Lower leg skin (tissue), 3 donors: ENCODE data around the gene CD79B.
"Not testable (repeated sequence)": the region's sequence is repeated elsewhere in the genome, so short reads cannot be mapped to it uniquely, and the experiment has no call there.

Experiments used
- POLR2A ChIP-seq, 2 donors: fragments of 450-650 bp; IDR thresholded peaks; one replicate each; pipeline ENCODE4 v1.6.1; 2016 to 2017; ENCODE audit warnings: antibody characterized with exemption in 2 of 2, mild to moderate bottlenecking in 1 of 2, moderate library complexity in 1 of 2
- TF ChIP-seq, protein P1 (sequence below), 3 donors: fragments of 450-650 bp; IDR thresholded peaks; one replicate each; pipeline ENCODE4 v1.5.1; 2016; ENCODE audit warnings: antibody characterized with exemption in 3 of 3, mild to moderate bottlenecking in 3 of 3, moderate library complexity in 2 of 3

DNA sequence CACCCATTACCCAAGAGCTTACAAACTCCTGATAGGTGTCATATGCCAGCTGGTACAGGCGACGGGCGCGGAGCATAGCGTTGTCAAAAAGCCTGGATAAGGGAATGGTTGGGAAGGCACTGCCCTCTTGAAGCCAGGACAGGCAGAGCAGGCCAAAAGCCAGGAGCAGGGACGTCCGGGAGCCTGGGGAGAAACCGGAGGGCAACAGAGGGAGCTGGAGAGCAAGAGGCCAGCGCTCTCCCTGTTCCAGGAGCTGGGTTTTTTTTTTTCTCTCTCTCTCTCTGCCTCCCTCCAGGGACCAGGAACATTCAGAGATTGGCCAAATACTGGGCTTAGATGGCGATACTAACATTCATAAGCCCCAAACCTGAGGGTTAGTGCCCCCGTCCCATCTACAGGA is 50.8 kb downstream of the CD79B start:
- TF ChIP-seq, protein P1, sequence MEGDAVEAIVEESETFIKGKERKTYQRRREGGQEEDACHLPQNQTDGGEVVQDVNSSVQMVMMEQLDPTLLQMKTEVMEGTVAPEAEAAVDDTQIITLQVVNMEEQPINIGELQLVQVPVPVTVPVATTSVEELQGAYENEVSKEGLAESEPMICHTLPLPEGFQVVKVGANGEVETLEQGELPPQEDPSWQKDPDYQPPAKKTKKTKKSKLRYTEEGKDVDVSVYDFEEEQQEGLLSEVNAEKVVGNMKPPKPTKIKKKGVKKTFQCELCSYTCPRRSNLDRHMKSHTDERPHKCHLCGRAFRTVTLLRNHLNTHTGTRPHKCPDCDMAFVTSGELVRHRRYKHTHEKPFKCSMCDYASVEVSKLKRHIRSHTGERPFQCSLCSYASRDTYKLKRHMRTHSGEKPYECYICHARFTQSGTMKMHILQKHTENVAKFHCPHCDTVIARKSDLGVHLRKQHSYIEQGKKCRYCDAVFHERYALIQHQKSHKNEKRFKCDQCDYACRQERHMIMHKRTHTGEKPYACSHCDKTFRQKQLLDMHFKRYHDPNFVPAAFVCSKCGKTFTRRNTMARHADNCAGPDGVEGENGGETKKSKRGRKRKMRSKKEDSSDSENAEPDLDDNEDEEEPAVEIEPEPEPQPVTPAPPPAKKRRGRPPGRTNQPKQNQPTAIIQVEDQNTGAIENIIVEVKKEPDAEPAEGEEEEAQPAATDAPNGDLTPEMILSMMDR (IDR thresholded peaks at IDR 0.05) = not testable (repeated sequence)
- TF ChIP-seq POLR2A (IDR thresholded peaks at IDR 0.05) = not testable (repeated sequence)
